KOPT-K1 (cell line): ENCODE data around the gene RMI2.
A peak's percentile ranks its signal among the peaks of the same experiment; 100 is the strongest.

ENCODE experiments used
- H3K27ac ChIP-seq: fragments of 200-600 bp; sonication (generic); 2 replicates; pipeline ENCODE4 v1.5.1; 2016; ENCODE audit warnings: antibody characterized with exemption, mild to moderate bottlenecking, low read depth, low read length; ENCODE audit not compliant: poor library complexity, severe bottlenecking
- H3K36me3 ChIP-seq: fragments of 200-600 bp; sonication (generic); 2 replicates; pipeline ENCODE4 v1.5.1; 2017; ENCODE audit warnings: antibody characterized with exemption, mild to moderate bottlenecking, low read length, moderate library complexity; ENCODE audit not compliant: insufficient read depth
- H3K9me3 ChIP-seq: fragments of 200-600 bp; sonication (generic); 2 replicates; pipeline ENCODE4 v1.5.1; 2017; ENCODE audit warnings: antibody characterized with exemption, low read length, mild to moderate bottlenecking; ENCODE audit not compliant: insufficient read depth, poor library complexity, severe bottlenecking

RMI2 gene

GRCh38 chr16:11306997-11307638 is 38.1 kb upstream of the RMI2 start:
- no peaks in the 10 kb centered on the region for H3K36me3 ChIP-seq
- no peaks in the 10 kb centered on the region for H3K9me3 ChIP-seq
- no peak overlapping the region for H3K27ac ChIP-seq

DNA sequence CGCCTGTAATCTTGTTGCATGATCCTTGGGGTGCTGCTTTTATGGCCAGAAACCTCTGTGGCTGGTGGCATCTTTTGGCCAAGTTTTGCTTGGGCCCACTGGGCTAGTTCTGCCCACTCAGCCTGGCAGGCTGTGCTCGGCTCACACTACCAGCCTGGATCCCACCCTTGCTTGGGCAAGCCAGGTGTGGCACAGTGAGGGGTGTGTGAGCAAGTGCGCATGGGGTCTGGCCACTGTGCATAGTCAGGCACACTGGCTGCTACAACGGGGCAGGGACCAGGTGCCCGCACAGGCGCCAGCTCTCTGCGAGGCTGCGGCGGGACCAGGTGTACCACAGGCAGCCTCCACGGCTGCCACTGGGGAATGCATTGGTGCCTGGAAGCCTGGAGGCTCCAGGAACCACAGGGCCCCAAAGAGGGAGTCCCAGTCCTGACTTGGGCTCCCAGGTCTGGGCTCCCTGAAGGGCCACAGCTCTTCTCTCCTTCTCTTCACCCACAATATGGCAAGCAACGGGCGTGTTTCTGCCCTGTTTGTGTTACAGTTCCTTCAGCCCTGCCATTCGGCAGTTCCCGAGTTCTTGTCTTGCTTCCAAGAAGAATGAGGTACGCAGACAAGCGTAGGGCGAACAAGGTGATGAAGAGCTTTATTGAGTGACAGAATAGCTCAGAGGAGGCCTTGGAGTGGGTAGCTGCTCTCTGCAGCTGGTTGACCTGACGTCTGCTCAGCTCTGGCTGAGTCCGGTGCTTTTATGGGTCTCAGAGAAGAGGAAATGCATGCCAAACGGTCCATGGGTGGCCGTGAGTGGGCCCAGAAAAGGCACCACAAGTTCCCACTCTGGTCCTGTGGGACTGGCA is 37.4 kb upstream of the RMI2 start:
- H3K9me3 ChIP-seq: no peaks in the 10 kb centered on the region
- H3K36me3 ChIP-seq: no peaks in the 10 kb centered on the region
- H3K27ac ChIP-seq: no peak overlapping the region

DNA sequence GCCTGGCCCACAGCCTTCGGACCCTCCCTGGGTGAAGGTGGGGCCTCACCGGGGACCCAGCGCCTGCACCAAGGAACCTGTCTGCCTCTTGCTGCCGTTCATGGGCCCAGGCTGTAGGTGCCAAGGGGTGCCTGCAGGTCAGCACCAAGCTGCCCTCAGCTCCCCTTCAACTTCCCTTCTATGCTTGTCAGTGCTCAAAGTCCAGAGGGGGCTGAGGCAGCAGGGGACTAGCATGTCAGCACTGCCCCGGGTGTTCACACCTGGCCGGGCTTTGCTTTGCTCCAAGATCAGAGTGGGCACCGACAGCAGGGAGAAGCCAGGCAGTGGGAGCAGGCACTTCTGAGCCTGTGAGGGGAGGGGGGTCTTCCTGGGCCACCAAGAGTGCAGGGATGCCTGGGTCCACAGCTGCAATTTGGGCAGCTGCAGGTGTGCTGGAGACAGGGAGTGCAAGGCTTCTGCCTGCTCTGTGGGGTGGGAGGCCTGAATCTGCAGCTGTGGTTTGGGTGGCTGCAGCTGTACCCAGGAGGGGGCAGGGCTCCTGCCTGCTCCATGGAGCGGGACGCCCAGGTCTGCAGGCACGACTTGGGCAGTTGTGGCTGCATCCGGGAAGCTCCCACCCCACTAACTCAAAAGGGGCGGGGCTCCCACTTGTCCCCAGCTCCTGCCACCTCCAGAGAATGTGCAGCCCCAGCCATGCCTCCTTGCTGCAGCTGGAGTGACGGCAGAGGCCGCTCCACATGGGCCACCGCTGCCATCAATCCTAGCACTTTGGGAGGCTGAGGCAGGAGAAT is 36.6 kb upstream of the RMI2 start:
- H3K9me3 ChIP-seq: no peaks in the 10 kb centered on the region
- no peak overlapping the region for H3K27ac ChIP-seq
- H3K36me3 ChIP-seq: no peaks in the 10 kb centered on the region

GRCh38 chr16:11309895-11310633 is 35.2 kb upstream of the RMI2 start:
- Histone ChIP-seq H3K27ac (no peak overlapping the region), H3K36me3 (no peaks in the 10 kb centered on the region), H3K9me3 (no peaks in the 10 kb centered on the region)

DNA sequence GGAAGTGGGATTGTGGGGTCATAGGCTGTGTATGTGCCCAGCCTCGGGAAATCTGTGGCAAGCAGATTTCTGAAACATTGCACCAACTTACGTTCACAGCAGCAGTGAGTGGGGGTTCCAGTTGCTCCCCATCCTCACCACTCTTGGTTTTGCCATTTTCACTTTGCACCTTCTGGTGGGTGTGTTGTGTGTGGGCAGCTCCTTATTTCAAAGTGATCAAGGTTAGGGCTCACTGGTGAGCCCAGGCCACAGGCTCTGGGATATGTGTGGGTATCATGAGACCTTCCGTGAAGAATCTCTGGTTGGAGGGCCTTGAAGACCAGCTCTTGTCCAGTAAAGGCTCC is 34.7 kb upstream of the RMI2 start:
- H3K27ac ChIP-seq: peak overlapping the region; percentile 59
- H3K9me3 ChIP-seq: no peaks in the 10 kb centered on the region
- no peaks in the 10 kb centered on the region for H3K36me3 ChIP-seq

GRCh38 chr16:11310997-11311561 is 34.2 kb upstream of the RMI2 start:
- H3K27ac ChIP-seq: peak overlapping the region; percentile 59
- H3K36me3 ChIP-seq: no peaks in the 10 kb centered on the region

GRCh38 chr16:11312718-11313492 is 32.4 kb upstream of the RMI2 start:
- H3K36me3 ChIP-seq: no peaks in the 10 kb centered on the region
- no peaks in the 10 kb centered on the region for H3K9me3 ChIP-seq
- H3K27ac ChIP-seq: peak overlapping the region; percentile 57

More at GRCh38 chr16:11310997-11311561, 34.2 kb upstream of the RMI2 start:
- H3K9me3 ChIP-seq: no peaks in the 10 kb centered on the region

- no peaks in the 10 kb centered on the region for H3K36me3 ChIP-seq
- peak overlapping the region; percentile 57 for H3K27ac ChIP-seq
- no peaks in the 10 kb centered on the region for H3K9me3 ChIP-seq
These were observed 31.6 kb upstream of the RMI2 start for GRCh38 chr16:11313493-11314308.

GRCh38 chr16:11314309-11314894 is 30.9 kb upstream of the RMI2 start:
- Histone ChIP-seq H3K9me3 (no peaks in the 10 kb centered on the region), H3K36me3 (no peaks in the 10 kb centered on the region), H3K27ac (no peak overlapping the region)

- Histone ChIP-seq H3K36me3 (no peaks in the 10 kb centered on the region), H3K27ac (no peak overlapping the region), H3K9me3 (no peaks in the 10 kb centered on the region)
These were observed 29.7 kb upstream of the RMI2 start for GRCh38 chr16:11315510-11315909.

DNA sequence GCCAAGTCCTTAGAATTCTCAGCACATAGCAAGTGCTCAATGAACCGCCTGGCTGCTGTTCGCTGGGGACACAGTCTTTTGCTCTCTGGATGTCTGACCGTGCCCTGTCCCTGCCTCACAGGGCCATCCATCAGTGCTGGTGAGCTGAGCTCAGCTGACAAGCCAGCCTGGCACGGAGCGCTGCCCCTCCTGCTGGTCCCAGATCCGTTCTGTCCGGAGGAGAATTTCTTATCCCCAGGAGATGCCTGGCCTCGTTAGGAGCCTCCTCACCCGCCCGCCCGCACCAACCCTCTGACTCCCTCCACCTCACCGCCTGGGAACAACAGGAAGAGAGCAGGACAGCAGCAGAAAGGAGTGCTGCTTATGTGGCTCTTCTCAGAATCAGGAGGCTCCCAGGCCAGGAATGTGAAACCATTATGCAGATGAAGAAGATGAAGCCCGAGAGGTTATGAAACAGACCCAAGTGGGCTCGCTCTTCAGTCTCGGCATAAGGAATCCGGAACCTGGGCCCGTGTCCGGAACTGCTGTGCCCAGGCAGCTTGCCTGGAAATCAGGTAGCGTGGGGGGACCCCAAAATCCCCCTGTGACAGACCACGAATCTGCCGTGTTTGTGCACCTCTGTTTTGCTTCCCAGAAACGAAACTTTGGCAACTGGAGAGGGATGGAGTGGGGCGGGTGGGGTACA is 28.8 kb upstream of the RMI2 start:
- no peak overlapping the region for H3K27ac ChIP-seq
- H3K36me3 ChIP-seq: no peaks in the 10 kb centered on the region
- H3K9me3 ChIP-seq: no peaks in the 10 kb centered on the region

DNA sequence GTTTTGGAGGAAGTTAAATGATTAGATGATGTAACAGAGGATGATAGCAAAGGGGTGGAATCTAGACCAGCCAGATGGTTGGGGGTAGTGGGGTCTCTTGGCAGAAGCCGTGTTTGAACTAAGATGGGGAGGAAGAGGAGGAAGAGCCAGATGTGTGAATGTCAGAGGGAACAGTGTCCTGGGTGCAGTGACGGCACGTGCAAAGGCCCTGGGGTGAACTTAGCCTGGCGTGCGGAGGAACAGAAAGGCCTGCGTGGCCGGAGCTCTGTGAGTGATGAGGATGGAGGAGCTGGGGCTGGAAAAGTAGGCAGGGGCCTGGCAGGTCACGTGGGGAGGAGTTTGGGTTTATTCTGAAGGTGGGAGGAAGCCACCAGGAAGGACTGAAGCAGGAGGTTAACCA is 26.4 kb upstream of the RMI2 start:
- Histone ChIP-seq H3K36me3 (no peaks in the 10 kb centered on the region), H3K9me3 (no peaks in the 10 kb centered on the region), H3K27ac (no peak overlapping the region)
